H4 (cell line): ENCODE measurements around the gene ABCA7. TPM values are rescaled to one million over a fixed set of nuclear protein-coding genes. Genes with fewer than 3 reads are reported as not detected.
"Not testable (repeated sequence)": the region's sequence is repeated elsewhere in the genome, so short reads cannot be mapped to it uniquely, and the experiment has no call there.

Experiments used
- DNase-seq: peaks from one replicate; pipeline ENCODE4 v3.0.0-alpha.2; 2015; ENCODE audit warnings: low spot score
- total RNA-seq: library from RNA; depleted of rRNA; stranded (reverse); fragments of >200 nt; shearing (Covaris generic); gene quantifications from 2 replicates; pipeline ENCODE4 v1.2.3, GENCODE V29; 2014

The ABCA7 gene
- total RNA-seq, 1 experiment from 2014 or later, result 2.9 TPM

GRCh38 chr19:1015782-1016646 lies 23.9 kb upstream of the ABCA7 start:
- DNase-seq, result no peak

DNA sequence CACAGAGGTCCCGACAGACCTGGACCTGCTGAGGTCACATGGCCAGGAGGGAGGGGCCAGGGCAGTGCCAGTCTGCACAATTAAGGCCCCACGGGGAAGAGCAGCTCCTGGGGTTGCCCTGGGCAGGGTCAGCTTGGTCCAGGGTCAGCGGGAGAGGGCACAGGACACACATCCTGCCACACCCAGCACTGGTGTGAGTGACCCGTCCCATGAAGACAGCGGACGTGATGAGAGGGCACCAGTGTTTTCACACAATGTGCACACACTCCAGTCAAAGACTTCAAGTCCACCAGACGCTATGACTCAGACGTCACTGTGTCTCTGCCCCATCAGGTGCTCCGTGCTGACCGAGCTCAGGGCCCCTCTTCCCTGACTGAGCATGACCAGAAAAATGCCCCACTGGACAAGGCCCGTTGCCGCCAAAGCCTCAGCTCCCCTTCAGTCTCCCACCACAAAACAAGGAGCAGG lies 23.2 kb upstream of the ABCA7 start:
- no peak for DNase-seq

DNA sequence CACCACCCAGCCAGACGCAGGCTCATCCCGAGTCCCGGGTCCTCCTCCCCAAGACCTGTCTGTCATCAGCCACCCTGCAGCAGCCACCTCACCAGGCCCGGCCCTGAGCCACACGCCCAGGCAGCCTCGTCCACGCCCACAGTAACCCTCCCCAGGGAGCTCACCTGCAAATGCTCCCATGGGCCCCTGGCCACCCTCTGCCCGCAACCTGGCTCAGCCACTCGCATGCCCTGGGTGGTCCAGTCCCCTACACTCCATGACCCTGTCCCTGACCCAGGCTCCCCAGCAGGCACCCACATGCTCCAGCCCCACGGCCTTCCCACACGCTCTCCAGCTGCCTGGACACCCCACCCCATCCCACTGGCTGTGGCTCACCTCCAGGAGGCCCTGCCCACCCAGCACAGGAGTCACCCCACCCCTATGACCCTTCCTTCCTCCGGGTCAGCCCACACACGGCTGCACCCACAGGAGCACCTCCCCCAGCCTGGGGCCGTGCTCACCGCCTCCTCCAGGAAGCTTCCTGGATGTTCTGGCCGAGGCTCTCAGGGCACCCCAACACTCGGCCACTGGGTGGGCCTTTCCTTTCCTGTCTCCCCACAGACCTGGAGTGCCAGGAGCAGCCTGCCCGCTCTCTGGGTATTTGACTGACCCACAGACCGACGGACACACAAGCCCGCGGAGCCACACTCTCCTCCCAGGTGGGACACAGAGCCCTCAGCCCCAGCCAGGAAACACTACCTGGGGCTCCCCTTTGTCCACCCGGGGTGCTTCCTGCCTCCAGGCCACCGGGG lies 22.6 kb upstream of the ABCA7 start:
- no peak for DNase-seq

DNA sequence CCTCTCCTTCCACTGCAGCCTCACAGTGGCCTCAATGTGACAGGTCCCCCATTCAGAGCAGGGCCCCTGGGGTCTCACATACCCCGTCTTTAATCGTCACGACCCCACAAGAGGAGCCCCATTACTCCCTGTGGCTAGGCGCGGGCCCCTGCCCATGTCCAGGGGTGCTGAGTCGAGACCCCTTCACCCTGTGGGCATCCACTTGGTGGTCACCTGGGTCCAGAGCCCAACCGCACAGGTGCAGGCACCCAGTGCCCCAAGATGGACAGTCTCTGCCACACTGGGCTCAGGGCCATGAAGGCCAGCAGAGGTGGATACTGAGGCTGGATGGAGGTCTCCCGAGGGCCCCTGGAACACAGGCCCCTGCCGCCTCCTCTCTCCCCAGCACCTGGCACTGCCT lies 22.0 kb upstream of the ABCA7 start:
- DNase-seq, result no peak

- no peak for DNase-seq
These were observed 21.5 kb upstream of the ABCA7 start for GRCh38 chr19:1018393-1018792.

DNA sequence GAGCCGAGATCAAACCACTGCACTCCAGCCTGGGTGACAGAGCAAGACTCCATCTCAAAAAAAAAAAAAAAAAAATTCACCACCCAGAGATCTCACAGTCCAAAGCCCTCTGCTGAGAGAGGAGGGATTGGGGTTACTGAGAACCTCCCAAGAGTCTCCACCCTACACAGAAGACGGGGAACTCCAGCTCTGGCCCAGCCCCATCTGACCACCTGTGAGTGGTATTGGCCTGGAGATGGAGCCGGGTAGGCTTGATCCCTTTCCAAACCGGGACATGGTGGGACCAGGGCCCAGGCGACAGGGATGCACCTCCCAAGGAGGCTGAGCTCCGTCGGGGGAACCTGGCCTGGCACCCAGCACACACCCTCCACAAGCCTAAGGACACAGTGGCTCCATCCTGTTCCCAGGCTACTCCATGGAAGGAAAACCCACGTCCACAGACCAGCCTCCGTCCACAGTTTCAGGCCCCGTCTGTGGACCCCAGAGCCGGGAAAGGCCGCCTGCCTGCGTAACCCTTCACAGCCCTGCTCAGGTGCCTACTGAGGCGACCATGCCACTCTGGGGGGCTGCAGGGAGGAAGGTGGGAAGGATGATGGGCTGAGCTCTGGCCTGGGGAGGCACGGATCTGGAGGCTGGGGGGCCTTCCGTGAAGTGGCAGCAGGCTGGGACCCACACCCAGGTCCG lies 20.8 kb upstream of the ABCA7 start:
- no peak for DNase-seq

DNA sequence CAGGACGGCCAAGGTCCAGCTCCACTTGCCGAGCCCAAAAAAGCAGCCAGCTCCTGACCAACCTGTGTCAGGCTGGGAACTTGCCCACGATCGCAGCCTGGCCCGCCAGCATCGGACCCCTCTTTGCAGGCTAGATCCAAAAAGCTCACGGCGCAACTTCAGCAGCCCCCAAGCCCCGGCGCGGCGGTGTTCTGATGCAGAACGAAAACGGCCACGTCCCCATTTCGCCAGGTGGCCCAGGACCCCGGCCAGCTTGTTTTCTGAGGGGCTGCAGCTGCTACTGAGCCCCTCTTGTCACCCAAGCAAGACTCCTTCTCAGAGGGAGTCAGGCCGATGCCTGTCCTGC lies 20.3 kb upstream of the ABCA7 start:
- DNase-seq, result no peak

GRCh38 chr19:1019980-1020867 lies 19.7 kb upstream of the ABCA7 start:
- DNase-seq, result no peak

DNA sequence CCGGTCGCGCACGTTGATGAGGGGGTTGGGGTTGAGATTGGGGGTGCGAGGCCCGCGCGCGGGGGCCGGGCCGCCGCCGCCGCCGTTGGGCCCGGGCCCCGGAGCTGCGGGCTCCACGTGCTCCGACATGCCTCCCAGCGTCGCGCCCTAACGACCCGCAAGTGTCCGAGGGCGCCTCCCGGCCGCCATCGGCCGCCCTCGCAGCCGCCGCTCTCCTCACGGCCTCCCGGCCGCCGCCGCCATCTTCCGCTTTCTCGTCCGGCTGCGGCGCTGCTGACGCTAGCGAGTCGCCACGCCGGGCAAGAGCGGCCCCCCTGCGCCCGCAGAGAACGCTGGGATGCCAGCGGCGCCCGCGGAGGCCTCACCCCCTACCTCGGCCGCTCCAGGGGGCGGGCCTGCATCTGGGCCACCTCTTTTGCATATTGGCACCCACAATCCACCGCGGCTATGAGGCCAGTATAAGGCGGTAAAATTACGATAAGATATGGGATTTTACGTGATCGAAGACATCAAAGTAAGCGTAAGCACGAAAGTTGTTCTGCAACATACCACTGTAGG lies 19.0 kb upstream of the ABCA7 start, which contains the start of gene TMEM259:
Gene TMEM259 (minus strand): TSS at position 256 of the 558 bp plus-strand sequence. CDS start 127 bp downstream, at position 129.
- peak; percentile 93 for DNase-seq

DNA sequence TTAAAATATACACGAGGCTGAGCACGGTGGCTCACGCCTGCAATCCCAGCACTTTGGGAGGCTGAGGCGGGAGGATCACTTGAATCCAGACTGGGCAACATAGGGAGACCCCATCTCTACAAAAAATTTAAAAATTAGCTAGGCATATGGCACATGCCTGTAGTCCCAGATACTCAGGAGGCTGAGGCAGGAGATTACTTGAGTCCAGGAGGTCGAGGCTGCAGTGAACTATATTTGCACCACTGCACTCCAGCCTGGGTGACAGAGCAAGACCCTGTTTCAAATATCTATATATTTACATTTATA lies 16.1 kb upstream of the ABCA7 start:
- not testable (repeated sequence) for DNase-seq

- DNase-seq, result not testable (repeated sequence)
These were observed 14.8 kb upstream of the ABCA7 start for GRCh38 chr19:1025080-1025479.

GRCh38 chr19:1025960-1026782 lies 13.7 kb upstream of the ABCA7 start, which contains the start of gene CNN2:
Gene CNN2, plus strand, starts transcription at chr19:1026608. Its CDS starts 54 bp downstream, at chr19:1026662.
- peak; percentile 70 for DNase-seq

DNA sequence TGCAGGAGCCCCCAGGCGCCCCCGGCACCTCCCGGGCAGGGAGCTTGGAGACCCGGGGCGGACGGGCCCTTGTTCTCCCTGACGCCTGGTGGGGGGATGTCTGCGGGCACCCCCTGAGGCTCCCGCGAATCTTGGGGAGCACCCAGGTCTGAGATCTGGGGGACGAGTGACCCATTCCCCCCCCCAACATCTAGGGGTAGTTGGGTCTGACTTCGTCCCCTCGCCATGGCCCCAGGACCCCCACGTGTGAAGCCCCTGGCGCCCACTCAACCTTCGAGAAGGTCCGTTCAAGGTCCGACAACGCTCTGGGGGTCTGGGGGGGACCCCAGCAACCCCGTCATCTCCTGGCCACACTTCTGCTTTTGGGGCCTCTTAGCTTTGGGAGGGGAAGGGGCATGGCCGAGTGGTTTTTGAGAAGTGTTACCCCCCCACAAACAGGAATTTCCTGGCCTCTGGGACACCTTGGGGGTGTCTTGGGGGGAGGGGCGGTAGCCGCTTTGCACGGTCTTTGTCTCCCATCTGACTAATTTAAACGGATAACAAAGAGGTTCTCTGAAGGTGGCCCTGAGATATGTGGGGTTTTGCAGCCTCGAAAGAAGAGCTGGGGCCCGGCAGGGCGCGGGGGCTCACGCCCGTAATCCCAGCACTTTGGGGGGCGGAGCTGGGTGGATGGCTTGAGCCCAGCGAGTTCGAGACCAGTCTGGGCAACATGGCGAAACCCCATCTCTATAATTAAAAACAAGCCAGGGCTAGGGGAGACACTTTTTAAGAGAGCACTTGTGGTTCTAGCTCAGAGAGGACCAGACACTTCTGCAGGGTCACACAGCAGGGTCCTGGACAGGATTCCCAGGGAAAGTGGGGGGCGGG lies 12.9 kb upstream of the ABCA7 start:
- no peak for DNase-seq

DNA sequence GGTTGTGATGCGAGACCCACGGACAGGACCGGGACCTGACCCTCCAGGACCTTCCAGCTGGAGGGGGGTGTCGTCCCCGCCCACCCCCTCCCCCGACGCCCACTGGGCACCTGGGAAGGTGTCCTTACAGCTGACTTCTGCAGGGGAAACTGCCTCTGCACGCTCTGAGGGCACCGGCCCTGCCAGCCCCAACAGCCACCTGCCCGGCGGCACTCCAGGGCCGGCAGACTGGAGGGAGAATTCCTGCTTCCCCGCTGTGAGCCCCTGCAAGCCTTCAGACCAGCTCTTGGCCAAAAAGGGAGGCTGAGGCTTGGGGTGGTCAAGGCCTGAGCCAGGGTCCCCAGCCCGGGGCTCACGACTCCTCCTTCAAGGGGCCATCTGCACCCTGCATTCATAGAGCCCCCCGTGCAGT lies 12.3 kb upstream of the ABCA7 start:
- no peak for DNase-seq

GRCh38 chr19:1028062-1028926 lies 11.6 kb upstream of the ABCA7 start:
- peak; percentile 91 for DNase-seq

DNA sequence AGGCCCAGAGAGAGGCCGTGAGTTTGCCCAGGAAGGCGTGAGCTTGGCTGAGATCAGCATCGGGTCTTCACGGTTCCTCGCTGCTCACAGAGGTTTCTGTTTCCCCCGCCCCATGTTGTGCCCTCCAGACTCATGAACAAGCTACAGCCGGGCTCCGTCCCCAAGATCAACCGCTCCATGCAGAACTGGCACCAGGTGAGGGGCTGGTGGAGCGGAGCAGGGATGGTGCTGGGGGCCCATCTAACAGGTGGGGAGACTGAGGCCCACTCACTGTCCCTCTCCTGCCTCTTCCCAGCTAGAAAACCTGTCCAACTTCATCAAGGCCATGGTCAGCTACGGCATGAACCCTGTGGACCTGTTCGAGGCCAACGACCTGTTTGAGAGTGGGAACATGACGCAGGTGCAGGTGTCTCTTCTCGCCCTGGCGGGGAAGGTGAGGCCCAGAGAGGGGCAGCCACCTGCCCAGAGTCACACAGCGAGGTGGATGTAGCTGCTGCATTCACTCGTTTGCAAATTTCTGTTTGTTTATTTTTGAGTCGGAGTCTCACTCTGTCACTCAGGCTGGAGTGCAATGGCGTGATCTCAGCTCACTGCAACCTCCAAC lies 7.5 kb upstream of the ABCA7 start:
- DNase-seq, result no peak

DNA sequence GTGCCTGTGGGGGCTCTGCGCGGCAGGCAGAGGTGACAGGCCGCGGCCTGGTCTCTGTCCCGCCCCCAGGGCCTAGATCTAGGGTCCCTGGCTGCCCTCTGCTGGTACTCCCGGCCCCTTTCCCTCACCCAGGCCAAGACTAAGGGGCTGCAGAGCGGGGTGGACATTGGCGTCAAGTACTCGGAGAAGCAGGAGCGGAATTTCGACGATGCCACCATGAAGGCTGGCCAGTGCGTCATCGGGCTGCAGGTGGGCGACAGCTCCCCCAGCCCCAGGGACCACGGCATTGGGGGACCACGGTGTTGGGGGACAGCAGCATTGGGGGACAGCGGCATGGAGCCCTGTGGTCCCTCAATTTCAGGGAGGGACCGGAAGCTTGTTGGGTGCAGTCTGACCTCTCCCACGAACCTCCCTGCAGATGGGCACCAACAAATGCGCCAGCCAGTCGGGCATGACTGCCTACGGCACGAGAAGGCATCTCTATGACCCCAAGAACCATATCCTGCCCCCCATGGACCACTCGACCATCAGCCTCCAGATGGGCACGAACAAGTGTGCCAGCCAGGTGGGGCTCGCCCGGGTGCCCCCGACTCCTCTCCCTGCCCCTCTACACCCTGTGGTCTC lies 3.8 kb upstream of the ABCA7 start:
- DNase-seq, result no peak
